Measurements from ENCODE around the gene GPER1.

GPER1 gene

DNA sequence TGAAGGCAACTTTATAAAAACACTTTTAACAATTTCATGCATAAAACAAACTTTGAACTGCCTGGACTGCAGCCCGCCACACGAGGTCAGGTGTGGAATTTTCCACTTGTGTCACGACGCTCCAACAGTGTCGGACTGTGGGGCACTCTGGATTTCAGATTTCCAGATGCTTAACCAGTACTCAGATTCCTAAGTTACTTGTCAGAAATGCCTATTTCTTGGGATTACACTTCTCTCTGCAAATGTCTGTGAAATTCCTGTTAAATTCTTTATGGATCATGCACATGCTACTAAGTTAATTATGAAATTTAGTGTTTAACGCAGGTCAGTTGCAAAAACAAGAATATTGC is 473 bp upstream of the GPER1 start:
- DNase-seq (ENCODE audit: low read depth in 2 of 2), result no peak

DNA sequence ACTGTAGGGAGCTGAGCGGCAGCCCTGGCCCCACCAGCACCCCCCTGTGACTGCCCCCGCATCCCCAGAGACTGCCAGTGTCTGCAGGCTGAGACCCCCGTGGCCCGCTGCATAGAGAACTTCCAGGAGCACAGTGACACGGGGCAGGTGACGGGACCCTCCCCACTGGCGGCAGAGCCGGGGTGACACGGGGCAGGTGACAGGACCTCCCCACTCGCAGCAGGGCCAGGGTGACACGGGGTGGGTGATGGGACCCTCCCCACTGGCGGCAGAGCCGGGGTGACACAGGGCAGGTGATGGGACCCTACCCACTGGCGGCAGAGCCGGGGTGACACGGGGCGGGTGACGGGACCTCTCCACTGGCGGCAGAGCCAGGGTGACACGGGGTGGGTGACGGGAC is 2.3 kb downstream of the GPER1 start:
- DNase-seq (ENCODE audit: low read depth in 2 of 2), result no peak

DNA sequence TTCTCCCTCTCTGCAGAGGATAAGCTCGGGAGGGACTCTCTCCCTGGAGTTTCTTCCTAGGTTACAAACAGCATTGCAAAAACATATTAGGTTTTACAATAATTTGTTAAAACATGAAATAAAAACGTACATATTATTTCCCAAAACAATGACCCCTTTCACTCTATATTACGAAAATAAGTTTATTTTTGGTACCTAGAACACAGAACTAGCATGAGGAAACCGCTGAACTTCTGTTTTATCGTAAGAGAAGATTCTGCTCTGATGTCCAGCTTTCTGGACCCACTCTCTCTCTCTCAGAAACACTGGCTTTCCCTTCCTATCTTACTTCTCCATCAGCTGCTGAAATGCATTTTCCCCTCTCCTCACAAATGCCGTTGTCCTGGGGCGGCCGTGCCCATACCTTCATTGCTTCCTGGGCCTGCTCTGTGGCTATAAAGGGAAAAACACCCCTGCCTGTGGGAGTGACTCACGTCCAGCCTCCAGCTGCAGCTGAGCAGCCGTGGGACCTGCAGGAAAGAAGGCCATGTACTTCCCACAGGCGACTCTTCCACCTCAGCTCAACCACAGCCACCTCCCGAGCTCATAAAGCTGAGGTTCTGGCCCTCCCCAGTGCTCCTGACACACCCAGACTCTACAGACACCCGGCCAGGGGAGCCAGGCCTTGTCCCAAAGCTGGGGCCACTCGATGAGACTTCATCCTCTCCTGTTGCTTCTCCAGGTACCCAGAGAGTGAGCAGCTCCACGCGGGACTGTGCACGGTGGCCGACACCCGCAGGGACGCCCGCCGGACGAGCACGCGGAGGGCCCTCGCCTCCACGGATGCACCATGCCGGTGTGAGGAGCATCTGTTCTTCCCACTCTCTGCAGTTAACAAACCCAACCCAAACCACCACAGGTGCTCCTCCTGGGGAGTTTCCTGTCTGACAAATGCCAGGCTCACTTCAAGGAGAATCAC is 3.1 kb downstream of the GPER1 start:
- no peak for DNase-seq (ENCODE audit: low read depth in 2 of 2)

DNA sequence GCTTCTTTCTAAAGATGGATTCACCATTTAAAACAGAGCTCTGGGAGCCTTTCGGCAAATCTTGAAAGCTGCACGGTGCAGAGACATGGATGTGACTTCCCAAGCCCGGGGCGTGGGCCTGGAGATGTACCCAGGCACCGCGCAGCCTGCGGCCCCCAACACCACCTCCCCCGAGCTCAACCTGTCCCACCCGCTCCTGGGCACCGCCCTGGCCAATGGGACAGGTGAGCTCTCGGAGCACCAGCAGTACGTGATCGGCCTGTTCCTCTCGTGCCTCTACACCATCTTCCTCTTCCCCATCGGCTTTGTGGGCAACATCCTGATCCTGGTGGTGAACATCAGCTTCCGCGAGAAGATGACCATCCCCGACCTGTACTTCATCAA is 3.7 kb downstream of the GPER1 start:
- DNase-seq (ENCODE audit: low read depth in 2 of 2), result no peak

DNA sequence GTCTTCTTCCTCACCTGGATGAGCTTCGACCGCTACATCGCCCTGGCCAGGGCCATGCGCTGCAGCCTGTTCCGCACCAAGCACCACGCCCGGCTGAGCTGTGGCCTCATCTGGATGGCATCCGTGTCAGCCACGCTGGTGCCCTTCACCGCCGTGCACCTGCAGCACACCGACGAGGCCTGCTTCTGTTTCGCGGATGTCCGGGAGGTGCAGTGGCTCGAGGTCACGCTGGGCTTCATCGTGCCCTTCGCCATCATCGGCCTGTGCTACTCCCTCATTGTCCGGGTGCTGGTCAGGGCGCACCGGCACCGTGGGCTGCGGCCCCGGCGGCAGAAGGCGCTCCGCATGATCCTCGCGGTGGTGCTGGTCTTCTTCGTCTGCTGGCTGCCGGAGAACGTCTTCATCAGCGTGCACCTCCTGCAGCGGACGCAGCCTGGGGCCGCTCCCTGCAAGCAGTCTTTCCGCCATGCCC is 4.3 kb downstream of the GPER1 start:
- DNase-seq (ENCODE audit: low read depth in 2 of 2), result no peak

DNA sequence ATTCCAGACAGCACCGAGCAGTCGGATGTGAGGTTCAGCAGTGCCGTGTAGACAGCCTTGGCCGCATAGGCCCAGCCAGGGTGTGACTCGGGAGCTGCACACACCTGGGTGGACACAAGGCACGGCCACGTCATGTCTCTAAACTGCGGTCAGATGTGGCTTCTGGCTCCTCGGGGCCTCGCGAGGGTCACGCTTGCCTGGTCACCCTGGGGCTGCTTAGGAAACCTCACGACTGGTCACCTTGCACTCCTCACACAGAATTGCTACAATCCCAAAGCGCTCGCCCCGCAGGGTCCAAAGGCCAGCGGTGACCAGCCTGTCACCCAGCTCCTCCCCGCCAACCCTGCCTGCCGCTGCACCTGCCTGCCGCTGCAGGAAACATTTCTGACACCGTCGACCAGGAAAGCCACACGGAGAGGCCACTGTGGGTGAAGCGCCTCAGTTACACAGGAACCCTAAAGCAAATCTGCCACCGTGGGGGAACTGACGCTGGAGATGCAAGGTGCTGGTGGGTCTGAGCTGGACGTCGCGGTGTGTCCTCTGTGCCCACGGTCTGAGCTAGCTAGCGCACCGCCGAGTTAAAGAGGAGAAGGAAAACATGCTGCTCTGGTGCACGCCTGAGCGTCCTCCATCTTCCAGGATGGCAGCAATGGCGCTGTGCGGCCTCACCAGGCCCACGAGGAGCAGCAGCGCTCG is 5.0 kb downstream of the GPER1 start:
- DNase-seq (ENCODE audit: low read depth in 2 of 2), result no peak

DNA sequence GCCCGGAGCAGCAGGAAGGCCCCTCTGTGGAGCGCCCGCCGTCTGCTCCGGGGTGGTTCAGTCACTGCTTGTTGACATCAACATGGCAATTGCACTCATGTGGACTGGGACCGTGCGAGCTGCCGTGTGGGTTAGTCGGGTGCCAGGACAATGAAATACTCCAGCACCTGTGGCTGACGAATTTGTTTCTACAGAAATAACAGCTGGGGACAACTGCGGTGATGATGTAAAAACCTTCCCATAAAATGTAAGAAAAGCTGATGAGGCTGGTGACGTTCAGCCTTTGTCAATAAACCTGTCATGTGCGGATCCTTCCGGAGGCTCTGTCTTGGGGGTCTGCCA is 5.6 kb downstream of the GPER1 start:
- no peak for DNase-seq (ENCODE audit: low read depth in 2 of 2)

DNA sequence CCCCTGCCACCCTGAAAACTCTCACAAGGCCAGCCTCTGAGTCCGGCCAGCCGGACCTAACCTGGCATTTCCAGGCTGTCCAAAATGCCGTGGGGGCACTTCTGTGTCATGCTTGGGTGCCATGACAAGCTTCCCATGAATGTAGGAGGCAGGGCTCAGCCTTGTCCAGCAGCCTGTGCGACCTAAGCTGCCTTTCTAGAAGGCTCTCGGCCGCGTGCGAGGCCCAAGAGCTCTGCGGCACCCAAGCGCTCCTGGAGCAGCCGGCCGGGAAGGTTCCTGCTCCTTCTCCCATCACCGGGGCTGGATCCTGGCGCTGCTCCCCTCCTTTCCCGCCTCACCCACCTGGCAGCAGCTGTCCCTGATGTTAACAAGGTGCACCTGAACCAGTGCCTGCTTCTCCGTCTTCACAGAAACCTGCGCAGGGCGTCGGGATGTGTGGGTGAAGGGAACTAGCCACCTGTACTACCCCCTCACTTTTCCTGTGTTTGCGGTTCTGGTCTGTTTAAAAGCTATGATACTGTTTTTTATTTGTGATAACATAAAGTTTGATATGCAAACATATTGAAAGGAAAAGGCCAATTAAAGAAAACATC is 6.1 kb downstream of the GPER1 start:
- no peak for DNase-seq (ENCODE audit: low read depth in 2 of 2)

DNA sequence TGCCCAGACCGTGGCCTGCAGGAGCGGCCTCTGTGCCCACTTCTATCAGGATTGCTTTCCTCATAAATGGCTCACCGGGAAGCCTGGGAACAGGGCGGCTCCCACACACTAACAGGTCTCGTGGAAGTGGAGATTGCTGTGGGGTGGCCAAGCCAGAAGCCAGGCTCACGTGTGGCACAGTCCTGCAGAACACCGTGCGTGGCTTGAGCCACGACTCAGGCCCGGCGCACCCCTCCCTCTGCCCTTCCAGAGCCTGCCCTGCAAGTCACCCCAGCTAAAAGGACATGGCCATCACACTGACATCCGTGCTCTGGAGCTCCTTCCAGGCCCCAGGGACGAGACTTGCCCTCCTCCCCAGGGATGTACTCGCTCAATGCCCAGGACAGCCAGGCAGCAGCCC is 7.0 kb downstream of the GPER1 start:
- no peak for DNase-seq (ENCODE audit: low read depth in 2 of 2)

DNA sequence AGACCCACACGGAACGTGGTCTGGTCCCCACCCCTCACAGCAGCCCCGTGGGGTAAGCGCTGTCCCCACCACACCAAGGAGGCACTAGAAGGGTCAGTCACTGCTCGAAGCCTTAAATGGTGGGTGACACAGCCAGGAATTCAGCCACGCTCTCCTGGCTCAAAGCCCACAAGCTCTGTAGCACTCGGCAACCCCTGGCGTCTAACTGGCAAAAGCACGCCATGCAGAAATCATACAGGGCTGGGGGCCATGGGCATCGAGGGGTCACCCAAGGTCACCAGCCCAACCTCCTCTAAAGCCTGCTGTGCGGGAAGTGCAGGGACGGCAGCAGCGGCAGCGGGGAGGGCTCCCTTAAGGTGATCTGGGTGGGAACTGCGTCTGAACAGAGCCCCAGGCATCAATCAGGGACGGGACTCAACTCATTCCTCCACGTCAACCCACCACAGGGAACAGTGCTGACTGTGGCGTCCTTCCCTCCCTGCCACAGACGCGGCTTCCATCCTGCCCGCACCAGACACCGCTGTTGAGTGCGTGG is 7.8 kb downstream of the GPER1 start:
- DNase-seq (ENCODE audit: low read depth in 2 of 2), result no peak

DNA sequence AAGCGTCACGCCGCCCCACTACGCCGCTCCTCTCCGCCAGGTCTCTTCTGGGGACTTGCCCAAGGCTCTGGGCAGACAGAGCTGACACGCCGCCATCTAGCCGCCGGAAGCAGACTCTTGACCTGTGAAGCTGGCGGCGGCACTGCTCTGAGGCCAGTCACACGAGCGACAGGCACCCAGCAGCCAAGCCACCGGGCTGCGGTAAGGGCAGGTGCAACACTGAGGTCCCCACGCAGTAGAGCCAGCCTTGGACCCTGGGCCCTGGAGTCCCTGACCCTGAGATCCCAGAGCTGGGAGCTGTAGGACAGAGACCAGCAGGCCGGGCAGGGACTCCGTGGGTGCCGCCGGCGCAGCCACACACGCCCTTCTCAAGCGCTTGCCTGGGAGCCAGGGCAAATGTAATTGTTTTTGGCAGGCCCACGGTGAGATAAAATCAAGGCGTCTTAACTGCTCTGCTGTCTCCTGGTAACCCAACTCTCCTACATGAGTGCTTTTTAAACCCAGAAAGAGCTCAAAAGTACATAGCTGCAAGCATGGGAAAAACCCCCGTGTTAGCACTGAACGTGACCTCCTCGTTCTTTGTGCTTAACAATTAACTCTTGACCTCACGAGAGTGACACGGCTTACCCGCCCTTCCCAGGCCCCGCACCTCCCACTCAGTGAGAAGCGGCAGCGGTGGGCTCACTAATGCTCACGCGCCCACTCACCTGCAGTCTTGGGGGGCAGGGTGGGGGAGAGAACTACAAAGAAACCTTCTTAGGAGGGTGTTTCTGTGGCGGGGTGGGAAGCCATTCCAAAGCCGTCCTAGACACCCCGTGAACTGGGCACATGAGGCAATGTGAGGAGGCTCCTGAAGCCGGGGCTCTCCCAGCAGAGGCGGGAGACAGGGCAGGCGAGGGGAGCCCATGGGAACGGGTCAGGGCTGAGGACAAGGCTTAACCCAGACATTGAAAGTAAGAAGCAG is 8.5 kb downstream of the GPER1 start:
- DNase-seq (ENCODE audit: low read depth in 2 of 2), result no peak

DNA sequence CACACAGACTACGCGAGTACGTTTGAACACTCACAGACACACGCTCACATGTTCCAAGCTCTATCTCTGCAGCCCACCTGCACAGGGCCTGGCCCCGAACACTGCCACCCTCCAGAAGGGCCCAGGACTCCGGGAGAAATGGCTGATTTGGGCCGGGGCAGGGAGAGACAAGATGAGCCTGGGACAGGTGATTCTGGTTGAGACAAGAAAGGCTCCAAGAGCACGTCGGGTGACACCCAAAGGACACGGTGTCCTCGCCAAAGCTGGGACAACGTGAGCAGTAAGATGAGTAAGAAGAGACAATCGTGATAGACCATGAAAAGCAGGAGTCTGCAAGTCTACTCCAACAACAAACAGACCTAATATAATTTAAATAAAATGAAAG is 9.2 kb downstream of the GPER1 start:
- no peak for DNase-seq (ENCODE audit: low read depth in 2 of 2)

DNA sequence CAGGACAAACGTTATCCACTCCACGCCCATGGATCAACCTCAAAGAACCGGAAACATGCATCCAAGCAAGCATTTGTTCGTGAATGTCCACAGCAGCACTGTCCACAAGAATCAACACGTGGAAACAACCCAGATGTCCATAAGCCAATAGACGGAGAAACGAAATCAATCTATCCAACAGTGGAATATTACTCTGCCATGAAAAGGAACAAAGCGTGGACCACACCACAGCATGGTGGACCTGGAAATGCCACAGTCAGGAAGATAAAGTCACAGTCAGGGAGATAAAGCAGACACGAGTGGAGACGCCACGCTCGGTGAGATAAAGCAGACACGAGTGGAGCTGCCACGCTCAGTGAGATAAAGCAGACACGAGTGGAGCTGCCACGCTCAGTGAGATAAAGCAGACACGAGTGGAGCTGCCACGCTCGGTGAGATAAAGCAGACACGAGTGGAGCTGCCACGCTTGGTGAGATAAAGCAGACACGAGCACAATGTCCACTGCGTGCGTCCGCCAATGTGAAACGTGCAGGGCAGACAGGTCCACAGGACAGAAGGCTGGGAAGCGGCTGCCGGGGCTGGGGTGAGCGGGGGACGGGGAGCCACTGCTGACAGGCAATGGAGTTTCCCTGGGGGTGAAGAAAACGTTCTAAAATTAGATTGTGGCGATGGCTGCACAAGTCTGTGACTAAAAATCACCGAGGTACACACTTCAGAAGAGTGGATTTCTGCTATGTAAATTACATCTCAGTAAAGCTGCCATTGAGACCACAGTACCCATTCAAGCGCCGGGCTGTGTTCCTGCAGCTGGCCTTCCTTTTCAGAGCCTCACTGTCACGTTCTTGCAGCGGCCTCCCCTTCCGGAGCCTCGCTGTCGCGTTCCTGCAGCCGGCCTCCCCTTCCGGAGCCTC is 10.6 kb downstream of the GPER1 start:
- no peak for DNase-seq (ENCODE audit: low read depth in 2 of 2)

DNA sequence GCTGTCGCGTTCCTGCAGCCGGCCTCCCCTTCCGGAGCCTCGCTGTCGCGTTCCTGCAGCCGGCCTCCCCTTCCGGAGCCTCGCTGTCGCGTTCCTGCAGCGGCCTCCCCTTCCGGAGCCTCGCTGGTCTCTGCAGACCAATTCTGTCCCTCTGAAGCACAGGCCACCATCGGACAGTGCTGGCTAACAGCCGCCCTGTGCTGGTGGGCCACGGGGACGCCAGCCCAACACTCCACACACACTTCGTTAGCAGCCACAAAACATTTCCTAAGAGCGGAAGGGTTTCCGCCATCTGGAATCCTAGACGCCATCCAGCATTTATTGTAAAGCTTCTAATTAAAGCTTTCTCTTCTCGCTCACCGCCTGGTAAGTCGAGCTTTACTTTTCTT is 11.2 kb downstream of the GPER1 start:
- no peak for DNase-seq (ENCODE audit: low read depth in 2 of 2)

DNA sequence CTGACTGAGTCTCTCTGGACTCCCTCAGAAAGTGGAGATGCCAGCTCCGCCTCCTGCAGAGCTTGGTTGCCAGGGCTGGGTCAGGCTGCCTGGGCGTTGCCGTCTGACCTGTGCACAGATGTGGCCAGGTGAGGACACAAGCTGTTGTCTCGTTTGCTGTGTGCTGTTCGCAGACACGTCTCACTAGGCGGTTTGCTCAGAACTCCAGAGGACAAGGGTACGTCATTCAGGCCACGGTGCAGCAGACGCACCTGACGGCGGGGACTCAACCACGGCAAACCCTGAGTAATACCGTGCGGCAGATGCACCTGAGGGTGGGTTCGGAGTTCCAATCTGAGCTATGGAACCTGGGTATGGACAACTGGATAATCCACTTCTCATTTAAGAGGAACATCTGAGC is 11.7 kb downstream of the GPER1 start:
- DNase-seq (ENCODE audit: low read depth in 2 of 2), result no peak

DNA sequence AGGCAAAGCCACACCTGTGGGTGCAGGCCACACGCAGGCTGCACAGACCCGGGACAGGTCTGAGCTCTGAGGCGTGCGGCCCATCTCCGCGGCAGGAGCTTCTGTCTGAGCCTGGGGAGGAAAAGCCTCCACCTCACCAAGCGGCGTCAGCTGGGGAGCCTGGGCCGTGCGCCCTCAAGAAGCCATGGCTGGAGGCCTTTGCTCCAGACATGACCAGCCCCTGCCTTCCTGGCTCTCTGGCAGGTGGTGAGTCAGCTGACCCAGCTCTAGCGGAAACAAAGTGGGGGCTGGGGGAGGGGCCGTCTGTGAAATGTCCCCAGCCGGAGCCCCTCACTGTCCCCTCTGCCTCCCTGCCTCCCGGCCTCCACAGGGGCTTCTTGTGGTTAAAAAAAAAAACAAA is 12.5 kb downstream of the GPER1 start:
- DNase-seq (ENCODE audit: low read depth in 2 of 2), result no peak

DNA sequence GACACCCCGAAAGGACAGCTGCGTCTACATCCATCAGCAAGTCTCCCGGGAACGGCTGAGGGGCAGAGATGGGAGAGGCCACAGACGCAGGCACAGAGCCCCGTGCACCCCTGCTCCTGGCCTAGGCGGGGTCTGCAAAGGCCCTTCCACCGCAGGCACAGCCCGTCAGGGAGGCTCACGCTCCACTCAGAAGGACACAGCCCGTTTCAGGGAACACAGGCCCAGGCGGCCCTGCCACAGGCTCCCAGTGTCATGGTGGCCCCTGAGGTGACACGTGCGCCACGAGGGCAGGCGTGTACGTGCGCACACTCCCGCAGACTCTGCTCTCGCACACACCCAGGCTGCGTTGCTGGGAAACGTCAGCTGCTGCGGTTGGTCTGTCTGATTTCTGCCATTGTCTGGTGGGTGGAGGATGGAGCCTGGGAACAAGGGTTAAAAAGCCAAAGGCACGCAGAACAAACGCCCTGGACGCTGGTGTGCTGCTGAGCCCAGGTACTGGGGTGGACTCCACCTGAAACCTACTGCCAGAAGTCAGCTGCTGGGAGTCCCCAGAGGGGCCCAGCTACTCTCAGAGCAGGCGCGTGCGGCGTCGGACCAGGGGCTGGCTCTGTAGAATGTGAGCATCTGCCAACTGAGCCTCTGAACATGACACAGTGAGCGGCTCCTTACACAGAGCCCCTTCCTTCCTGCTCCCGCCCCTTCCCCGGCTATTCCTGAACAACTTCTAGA is 13.1 kb downstream of the GPER1 start:
- no peak for DNase-seq (ENCODE audit: low read depth in 2 of 2)

DNA sequence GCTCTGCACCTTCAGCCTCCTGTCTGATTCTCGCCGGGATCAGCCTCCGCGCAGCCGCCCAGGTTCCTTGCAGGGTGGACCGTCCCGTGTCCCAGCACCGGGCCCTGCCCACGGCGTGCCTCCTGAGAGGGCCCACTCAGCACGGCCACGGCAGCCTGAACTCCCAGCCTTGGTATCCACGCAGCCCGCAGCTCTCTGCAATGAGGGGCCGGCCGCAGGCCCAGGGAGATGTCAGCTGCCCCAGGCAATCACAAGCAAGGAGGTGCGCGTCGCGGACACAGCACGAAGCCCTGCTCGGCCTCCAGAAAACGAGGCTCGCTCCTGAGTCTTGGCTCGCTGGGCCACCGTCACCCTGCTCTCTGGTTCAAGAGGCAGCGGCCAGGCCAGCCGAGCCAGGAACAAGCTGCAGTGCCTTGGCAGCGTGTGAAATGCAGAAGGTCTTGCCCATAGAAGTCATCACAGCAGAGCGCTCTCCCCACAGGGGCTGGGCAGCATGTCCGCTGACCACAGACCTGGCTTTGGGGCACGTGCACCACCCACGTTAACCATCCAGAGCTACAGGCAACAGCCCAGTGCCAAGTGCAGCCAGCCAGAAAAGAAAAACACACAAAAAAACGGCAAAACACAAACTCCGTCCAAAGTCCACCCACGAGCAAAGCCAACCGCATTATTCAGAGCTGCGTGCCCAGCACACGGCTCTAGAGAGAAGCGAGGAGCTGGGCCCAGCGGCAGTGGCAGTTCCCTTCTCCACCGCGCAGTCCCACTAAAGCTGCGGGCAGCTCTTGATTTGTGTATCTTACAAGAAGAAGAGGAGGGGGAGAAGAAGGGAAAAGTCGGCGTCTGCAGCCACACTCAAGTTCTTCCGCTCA is 13.9 kb downstream of the GPER1 start:
- DNase-seq (ENCODE audit: low read depth in 2 of 2), result no peak
